ENCODE results near the gene ABTB2.

DNA sequence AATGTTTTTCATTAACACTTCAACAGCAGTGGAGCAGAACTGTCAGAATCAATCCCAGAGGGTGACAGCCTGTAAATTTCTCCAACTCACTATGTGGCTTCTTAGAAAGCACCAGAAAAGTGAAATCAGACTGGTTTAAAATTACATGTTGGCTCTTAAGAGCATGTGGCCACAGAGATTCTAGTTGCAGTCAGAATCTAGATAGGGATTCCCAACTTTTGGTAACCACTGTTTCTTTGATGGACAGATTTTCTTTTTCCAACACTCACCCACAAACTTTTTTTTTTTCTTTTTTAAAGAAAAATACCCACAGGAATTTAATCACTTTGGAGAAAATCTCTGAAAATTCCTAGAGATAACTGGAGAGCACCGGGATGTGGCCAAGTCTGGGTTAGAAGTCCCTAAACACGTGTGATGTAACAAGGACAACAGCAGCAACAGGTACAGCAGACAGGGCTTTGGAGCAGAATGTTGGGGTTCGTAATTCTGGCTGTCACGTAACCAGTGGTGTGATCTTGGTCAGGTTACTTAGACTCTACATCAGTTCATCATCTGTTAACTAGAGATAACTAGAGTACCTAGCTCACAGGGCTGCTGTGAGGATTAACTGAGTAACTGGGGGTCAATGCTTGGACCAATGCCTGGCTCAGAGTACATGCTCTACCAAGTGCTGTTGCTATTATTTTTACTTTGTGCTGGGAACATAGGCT is 152.3 kb downstream of the ABTB2 start:
- TF ChIP-seq, protein P1, sequence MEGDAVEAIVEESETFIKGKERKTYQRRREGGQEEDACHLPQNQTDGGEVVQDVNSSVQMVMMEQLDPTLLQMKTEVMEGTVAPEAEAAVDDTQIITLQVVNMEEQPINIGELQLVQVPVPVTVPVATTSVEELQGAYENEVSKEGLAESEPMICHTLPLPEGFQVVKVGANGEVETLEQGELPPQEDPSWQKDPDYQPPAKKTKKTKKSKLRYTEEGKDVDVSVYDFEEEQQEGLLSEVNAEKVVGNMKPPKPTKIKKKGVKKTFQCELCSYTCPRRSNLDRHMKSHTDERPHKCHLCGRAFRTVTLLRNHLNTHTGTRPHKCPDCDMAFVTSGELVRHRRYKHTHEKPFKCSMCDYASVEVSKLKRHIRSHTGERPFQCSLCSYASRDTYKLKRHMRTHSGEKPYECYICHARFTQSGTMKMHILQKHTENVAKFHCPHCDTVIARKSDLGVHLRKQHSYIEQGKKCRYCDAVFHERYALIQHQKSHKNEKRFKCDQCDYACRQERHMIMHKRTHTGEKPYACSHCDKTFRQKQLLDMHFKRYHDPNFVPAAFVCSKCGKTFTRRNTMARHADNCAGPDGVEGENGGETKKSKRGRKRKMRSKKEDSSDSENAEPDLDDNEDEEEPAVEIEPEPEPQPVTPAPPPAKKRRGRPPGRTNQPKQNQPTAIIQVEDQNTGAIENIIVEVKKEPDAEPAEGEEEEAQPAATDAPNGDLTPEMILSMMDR (conservative IDR thresholded peaks at IDR 0.05; ENCODE audit: low read depth in 2 of 2): no peak
- TF ChIP-seq NANOG (IDR thresholded peaks at IDR 0.05; ENCODE audit: borderline replicate concordance): no peak
- no peak for TF ChIP-seq POLR2AphosphoS5 (IDR thresholded peaks at IDR 0.05; ENCODE audit: low read depth)
- TF ChIP-seq EZH2phosphoT487 (IDR thresholded peaks at IDR 0.05; ENCODE audit: unreplicated experiment): no peak
- TF ChIP-seq JUNB (IDR thresholded peaks at IDR 0.05; ENCODE audit: unreplicated experiment): no peak

Data from GM23338 (cell line).